Vagina (tissue), 2 donors: ENCODE data around the gene PRR23E. TPM values are rescaled to one million over a fixed set of nuclear protein-coding genes. Genes with fewer than 3 reads are reported as not detected.

Source experiments
- DNase-seq, 2 donors: peaks; one replicate each; pipeline ENCODE4 v3.0.0-alpha.2; 2017; ENCODE audit errors: extremely low spot score in 2 of 2
- H3K27ac ChIP-seq: fragments of 200-600 bp; sonication (generic); one replicate; pipeline ENCODE4 v1.5.1; 2019
- H3K27me3 ChIP-seq: fragments of 200-600 bp; sonication (generic); one replicate; pipeline ENCODE4 v1.5.1; 2019
- H3K36me3 ChIP-seq, 2 donors: fragments of 200-600 bp; sonication (generic); one replicate each; pipeline ENCODE4 v1.5.1; 2017 to 2019
- H3K4me1 ChIP-seq: fragments of 200-600 bp; sonication (generic); one replicate; pipeline ENCODE4 v1.5.1; 2019
- H3K4me3 ChIP-seq, 2 donors: fragments of 200-600 bp; sonication (generic); 1 replicate in 1 of 2; 2 replicates in 1 of 2; pipeline ENCODE4 v1.5.1; 2016 to 2019
- H3K9me3 ChIP-seq: fragments of 200-600 bp; sonication (generic); one replicate; pipeline ENCODE4 v1.5.1; 2019
- POLR2A ChIP-seq, 2 donors: fragments of 450-650 bp; IDR thresholded peaks; one replicate each; pipeline ENCODE4 v1.6.1; 2017; ENCODE audit warnings: antibody characterized with exemption in 2 of 2, mild to moderate bottlenecking in 2 of 2, moderate library complexity in 2 of 2
- POLR2AphosphoS5 ChIP-seq, 2 donors: sonication (generic); formaldehyde crosslinking; IDR thresholded peaks; one replicate each; pipeline ENCODE4 v1.9.0; 2017; ENCODE audit warnings: antibody characterized with exemption in 2 of 2, mild to moderate bottlenecking in 2 of 2, low read depth in 1 of 2; ENCODE audit not compliant: insufficient read depth in 1 of 2
- intact Hi-C: fragments of 100-400 bp; cut with DNase I; formaldehyde crosslinking; loops from one replicate; pipeline ENCODE4 v1.15.1; 2023
- total RNA-seq: library from RNA; depleted of rRNA; stranded (reverse); fragments of >200 nt; gene quantifications from one replicate; pipeline ENCODE4 v1.2.3, GENCODE V29; 2016
- TF ChIP-seq, protein P1 (sequence below), 3 experiments: fragments of 450-650 bp in 2 of 3; fragments of 200-600 bp in 1 of 3; sonication (generic) in 1 of 3; IDR thresholded peaks; one replicate each; pipeline ENCODE4 v1.5.1; 2017 to 2019; ENCODE audit warnings: antibody characterized with exemption in 3 of 3, mild to moderate bottlenecking in 2 of 3, moderate library complexity in 2 of 3

The PRR23E gene
- total RNA-seq, 1 donor from 2014 or later = not detected

GRCh38 chr3:127183931-127184869, 8.7 kb upstream of the PRR23E start:
- Histone ChIP-seq H3K9me3 (no peaks in the 10 kb centered on the region), H3K36me3 (no peaks in the 10 kb centered on the region), H3K4me3 (no peak overlapping the region), H3K27ac (no peak overlapping the region), H3K4me1 (no peaks in the 10 kb centered on the region), H3K27me3 (no peaks in the 10 kb centered on the region)
- intact Hi-C loops = no loop called here
- peak in 1 of 2 donors; percentile 90 for DNase-seq
- TF ChIP-seq, protein P1, sequence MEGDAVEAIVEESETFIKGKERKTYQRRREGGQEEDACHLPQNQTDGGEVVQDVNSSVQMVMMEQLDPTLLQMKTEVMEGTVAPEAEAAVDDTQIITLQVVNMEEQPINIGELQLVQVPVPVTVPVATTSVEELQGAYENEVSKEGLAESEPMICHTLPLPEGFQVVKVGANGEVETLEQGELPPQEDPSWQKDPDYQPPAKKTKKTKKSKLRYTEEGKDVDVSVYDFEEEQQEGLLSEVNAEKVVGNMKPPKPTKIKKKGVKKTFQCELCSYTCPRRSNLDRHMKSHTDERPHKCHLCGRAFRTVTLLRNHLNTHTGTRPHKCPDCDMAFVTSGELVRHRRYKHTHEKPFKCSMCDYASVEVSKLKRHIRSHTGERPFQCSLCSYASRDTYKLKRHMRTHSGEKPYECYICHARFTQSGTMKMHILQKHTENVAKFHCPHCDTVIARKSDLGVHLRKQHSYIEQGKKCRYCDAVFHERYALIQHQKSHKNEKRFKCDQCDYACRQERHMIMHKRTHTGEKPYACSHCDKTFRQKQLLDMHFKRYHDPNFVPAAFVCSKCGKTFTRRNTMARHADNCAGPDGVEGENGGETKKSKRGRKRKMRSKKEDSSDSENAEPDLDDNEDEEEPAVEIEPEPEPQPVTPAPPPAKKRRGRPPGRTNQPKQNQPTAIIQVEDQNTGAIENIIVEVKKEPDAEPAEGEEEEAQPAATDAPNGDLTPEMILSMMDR (IDR thresholded peaks at IDR 0.05) = no peak
- no peak for TF ChIP-seq POLR2A (IDR thresholded peaks at IDR 0.05)
- TF ChIP-seq POLR2AphosphoS5 (IDR thresholded peaks at IDR 0.05; ENCODE audit: insufficient read depth in 1 of 2, low read depth in 1 of 2) = no peak

- Histone ChIP-seq H3K27ac (no peak overlapping the region), H3K9me3 (no peaks in the 10 kb centered on the region), H3K4me1 (no peaks in the 10 kb centered on the region), H3K27me3 (no peaks in the 10 kb centered on the region), H3K4me3 (no peak overlapping the region), H3K36me3 (no peaks in the 10 kb centered on the region)
- no peak for DNase-seq
- TF ChIP-seq, protein P1 (IDR thresholded peaks at IDR 0.05) = no peak
- TF ChIP-seq POLR2AphosphoS5 (IDR thresholded peaks at IDR 0.05; ENCODE audit: insufficient read depth in 1 of 2, low read depth in 1 of 2) (no peak), POLR2A (IDR thresholded peaks at IDR 0.05) (no peak)
- intact Hi-C loops = no loop called here
These were observed 8.1 kb upstream of the PRR23E start for GRCh38 chr3:127184870-127185216.

GRCh38 chr3:127185268-127185667, 7.7 kb upstream of the PRR23E start:
- H3K9me3 ChIP-seq = no peaks in the 10 kb centered on the region
- H3K4me3 ChIP-seq = no peak overlapping the region
- no peaks in the 10 kb centered on the region for H3K36me3 ChIP-seq
- H3K27me3 ChIP-seq = no peaks in the 10 kb centered on the region
- intact Hi-C loops = no loop called here
- no peak overlapping the region for H3K27ac ChIP-seq
- DNase-seq = no peak
- no peaks in the 10 kb centered on the region for H3K4me1 ChIP-seq
- TF ChIP-seq POLR2AphosphoS5 (IDR thresholded peaks at IDR 0.05; ENCODE audit: insufficient read depth in 1 of 2, low read depth in 1 of 2) = no peak
- no peak for TF ChIP-seq POLR2A (IDR thresholded peaks at IDR 0.05)
- TF ChIP-seq, protein P1 (IDR thresholded peaks at IDR 0.05) = no peak

DNA sequence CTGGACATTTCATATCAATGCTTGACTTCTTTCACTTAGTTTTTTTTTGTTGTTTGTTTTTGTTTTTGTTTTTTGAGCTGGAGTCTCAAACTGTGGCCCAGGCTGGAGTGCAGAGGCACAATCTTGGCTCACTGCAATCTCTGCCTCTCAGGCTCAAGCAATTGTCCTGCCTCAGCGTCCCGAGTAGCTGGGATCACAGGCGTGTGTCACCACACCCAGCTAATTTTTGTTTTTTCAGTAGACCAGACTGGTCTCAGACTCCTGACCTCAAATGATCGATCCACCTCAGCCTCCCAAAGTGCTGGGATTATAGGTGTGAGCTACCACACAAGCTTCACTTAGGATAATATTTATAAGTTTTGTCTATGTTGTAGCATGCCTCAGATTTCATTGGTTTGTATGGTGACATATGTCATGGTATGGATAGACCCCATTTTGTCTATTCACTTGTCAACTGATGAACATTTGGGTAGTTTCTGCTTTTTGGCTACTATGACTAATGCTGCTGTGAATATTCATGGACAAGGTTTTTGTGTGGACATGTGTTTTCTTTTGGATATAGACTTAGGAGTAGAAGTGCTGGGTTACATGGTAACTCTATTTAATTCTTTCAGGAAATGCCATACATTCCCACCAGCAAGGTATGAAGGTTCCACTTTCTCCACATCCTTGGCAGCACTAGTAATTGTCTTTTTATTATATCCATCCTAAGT, 6.8 kb upstream of the PRR23E start:
- Histone ChIP-seq H3K4me1 (no peaks in the 10 kb centered on the region), H3K9me3 (no peaks in the 10 kb centered on the region), H3K4me3 (no peak overlapping the region), H3K27ac (no peak overlapping the region), H3K27me3 (no peaks in the 10 kb centered on the region), H3K36me3 (no peaks in the 10 kb centered on the region)
- no peak for DNase-seq
- intact Hi-C loops = no loop called here
- TF ChIP-seq, protein P1 (IDR thresholded peaks at IDR 0.05) = no peak
- TF ChIP-seq POLR2AphosphoS5 (IDR thresholded peaks at IDR 0.05; ENCODE audit: insufficient read depth in 1 of 2, low read depth in 1 of 2) (no peak), POLR2A (IDR thresholded peaks at IDR 0.05) (no peak)
